Limb (tissue), 2 donors: ENCODE data around the gene MINDY2.
"Not testable (repeated sequence)": the region's sequence is repeated elsewhere in the genome, so short reads cannot be mapped to it uniquely, and the experiment has no call there.

Experiments used
- DNase-seq, 2 donors: peaks; one replicate each; pipeline ENCODE4 v3.0.0-alpha.2; 2016; ENCODE audit errors: extremely low spot score in 2 of 2

Gene MINDY2

DNA sequence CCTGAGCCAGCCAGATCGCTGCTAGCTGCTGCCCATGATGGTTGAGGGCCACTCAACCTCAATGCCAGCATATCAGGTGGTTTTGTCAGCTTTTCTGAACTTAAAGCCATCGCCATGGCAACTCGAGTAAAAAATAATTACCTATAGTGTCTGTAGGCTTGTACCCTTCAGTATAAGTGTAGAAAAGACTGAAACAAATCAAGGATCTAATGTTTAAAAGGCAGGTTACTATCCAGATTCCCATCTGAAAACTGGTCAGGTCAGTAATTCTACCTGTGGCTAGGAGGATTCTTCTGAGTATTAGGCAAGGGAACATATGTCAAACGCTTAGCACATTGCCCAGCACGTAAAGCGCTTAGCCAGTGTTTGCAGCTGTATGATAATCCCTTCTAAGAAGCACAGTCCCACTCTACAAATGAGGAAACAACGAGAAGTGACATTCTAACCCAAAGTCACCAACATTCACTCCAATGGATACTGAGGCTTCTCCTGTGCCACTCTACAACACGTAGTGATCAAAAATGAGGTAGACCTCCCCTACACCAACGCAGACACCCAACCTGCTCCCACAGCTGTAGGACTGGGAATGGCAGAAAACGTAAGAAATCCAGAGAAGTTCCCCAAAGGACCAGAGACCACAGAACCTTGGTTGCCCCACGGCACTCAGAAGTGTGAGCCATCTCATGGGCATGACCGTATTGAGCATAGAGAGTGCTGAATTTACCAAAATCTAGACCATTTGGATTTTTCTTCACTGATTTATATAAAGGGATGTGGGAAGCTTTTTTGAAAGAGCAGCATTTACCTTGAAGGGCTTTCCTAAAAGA, 107.1 kb downstream of the MINDY2 start:
- no peak for DNase-seq

GRCh38 chr15:58880320-58880719, 109.2 kb downstream of the MINDY2 start:
- DNase-seq, result no peak

- DNase-seq, result no peak
Observed at GRCh38 chr15:58882243-58882642, 111.1 kb downstream of the MINDY2 start.

DNA sequence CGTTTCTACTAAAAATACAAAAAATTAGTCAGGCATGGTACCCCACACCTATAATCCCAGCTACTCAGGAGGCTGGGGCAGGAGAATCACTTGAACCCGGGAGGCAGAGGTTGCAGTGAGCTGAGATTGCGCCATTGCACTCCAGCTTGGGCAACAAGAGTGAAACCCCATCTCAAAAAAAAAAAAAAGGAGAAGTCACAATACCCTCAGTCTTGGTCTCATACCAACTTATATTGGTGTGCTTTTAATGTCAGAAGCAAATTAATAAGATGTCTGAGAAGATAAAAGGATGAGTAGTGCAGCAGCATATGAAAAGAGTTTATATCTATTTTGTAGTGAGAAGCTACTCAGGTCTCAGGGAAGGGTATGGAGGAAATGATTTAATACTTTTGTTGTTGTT, 112.8 kb downstream of the MINDY2 start:
- DNase-seq, result not testable (repeated sequence)

- no peak for DNase-seq
Observed at GRCh38 chr15:58886921-58887320, 115.8 kb downstream of the MINDY2 start.

DNA sequence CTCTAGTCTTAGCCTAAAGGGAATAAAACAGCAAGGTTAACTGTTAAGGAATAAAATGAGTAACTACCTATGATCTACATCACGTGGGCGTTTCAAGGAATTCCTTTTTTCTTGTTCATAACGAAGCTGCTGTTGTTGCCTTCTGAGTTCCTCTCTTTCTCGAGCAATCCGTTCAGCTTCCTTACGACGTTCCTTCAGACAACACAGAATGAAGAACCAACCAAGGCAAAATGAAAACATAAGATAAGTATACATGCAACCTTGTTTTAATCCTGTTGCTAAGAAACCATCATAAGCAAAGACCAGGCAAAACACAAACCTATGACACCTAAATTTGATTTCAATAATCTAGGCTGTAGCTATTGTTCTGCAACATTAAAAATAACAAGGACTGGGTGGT, 118.3 kb downstream of the MINDY2 start:
- DNase-seq, result no peak

DNA sequence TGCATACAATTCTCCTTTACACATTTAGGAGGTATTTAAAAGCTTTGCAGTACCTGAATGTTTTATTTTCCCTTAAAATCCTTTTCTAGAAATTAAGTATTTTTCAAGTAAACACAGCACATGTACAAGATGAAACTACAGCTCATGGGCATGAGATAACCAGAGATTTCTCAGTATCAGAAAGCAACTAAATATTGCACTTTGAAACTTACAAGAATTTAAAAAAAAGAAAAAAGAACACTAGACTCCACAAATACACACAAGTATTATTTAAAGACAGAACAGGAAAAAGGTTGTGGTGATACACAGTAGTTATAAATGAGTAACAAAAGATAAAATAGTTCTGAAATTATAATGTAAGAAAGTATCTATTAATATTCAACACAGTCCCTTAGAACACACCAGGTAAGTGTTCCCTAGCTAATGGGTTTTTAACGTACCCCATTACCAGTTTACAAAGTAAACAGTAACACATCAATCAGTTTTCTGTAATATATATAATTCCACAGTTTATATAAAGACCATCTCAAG, 127.1 kb downstream of the MINDY2 start:
- DNase-seq, result no peak

GRCh38 chr15:58900631-58901030, 129.5 kb downstream of the MINDY2 start:
- DNase-seq, result no peak

- no peak for DNase-seq
Observed at GRCh38 chr15:58908550-58909309, 137.6 kb downstream of the MINDY2 start.

GRCh38 chr15:58909616-58910015, 138.5 kb downstream of the MINDY2 start:
- DNase-seq, result no peak

DNA sequence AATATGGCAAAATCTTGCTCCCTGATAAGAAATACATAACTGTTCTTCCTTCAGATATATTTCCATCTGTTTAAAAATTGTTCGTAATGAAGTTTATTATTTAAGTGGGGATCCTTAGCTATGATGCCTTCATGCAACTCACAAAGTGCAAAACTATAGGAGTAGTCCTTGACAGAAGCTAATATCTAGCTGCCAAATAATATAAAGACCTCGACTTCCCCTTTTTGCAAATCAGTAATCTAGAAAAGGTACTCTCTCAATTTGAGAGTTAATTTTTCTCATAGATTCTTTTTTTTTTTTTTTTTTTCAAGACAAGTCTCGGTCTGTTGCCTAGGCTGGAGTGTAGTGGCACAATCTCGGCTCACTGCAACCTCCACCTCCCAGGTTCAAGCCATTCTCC, 139.4 kb downstream of the MINDY2 start:
- no peak for DNase-seq
